DND-41 (cell line): ENCODE results near the gene SLC8B1.
A peak's percentile ranks its signal among the peaks of the same experiment; 100 is the strongest.

Source experiments
- ATAC-seq: fragments of 200-7000 bp; cut with Tn5 transposase; 3 replicates; pipeline ENCODE4 v1.9.1; 2021; ENCODE audit warnings: low read depth; ENCODE audit not compliant: insufficient read depth
- DNase-seq: peaks from one replicate; pipeline ENCODE4 v3.0.0-alpha.2; 2020
- H2AFZ ChIP-seq: 2 replicates; pipeline ENCODE4 v1.6.0; 2012; ENCODE audit warnings: low read depth, low read length
- H3K27ac ChIP-seq: 2 replicates; pipeline ENCODE4 v1.5.1; 2012; ENCODE audit warnings: low read length, inconsistent platforms
- H3K27me3 ChIP-seq: fragments of 200-600 bp; sonication (generic); 2 replicates; pipeline ENCODE4 v1.6.0; 2012; ENCODE audit warnings: low read length, mild to moderate bottlenecking, inconsistent platforms; ENCODE audit not compliant: insufficient read depth, poor library complexity
- H3K36me3 ChIP-seq: 2 replicates; pipeline ENCODE4 v1.5.1; 2012; ENCODE audit warnings: low read length, inconsistent platforms; ENCODE audit not compliant: insufficient read depth
- H3K4me1 ChIP-seq: 2 replicates; pipeline ENCODE4 v1.5.1; 2012; ENCODE audit warnings: mild to moderate bottlenecking, low read length; ENCODE audit not compliant: insufficient read depth
- H3K4me2 ChIP-seq: 2 replicates; pipeline ENCODE4 v1.6.0; 2012; ENCODE audit warnings: mild to moderate bottlenecking, moderate library complexity, low read length, inconsistent platforms; ENCODE audit not compliant: insufficient read depth
- H3K4me3 ChIP-seq, 2 experiments: fragments of 200-600 bp in 1 of 2; shearing (Covaris generic) in 1 of 2; 2 replicates each; pipeline ENCODE4 v1.5.1; 2012 to 2016; ENCODE audit warnings: inconsistent platforms in 2 of 2, low read length in 2 of 2, mild to moderate bottlenecking in 2 of 2, low read depth in 1 of 2, moderate library complexity in 1 of 2
- H3K79me2 ChIP-seq: 2 replicates; pipeline ENCODE4 v1.6.0; 2012; ENCODE audit warnings: low read length, inconsistent platforms; ENCODE audit not compliant: insufficient read depth
- H3K9ac ChIP-seq: 2 replicates; pipeline ENCODE4 v1.6.0; 2012; ENCODE audit warnings: low read depth, mild to moderate bottlenecking, inconsistent platforms, low read length, moderate library complexity
- H3K9me3 ChIP-seq: 2 replicates; pipeline ENCODE4 v1.5.1; 2012; ENCODE audit warnings: low read length, moderate library complexity, mild to moderate bottlenecking, inconsistent platforms; ENCODE audit not compliant: insufficient read depth, severe bottlenecking
- H4K20me1 ChIP-seq: 2 replicates; pipeline ENCODE4 v1.6.0; 2012; ENCODE audit warnings: low read length; ENCODE audit not compliant: insufficient read depth
- EZH2 ChIP-seq: IDR thresholded peaks from 3 replicates; pipeline ENCODE4 v1.6.1; 2012; ENCODE audit warnings: borderline replicate concordance, low read depth, mild to moderate bottlenecking, moderate library complexity, low read length, inconsistent platforms; ENCODE audit not compliant: severe bottlenecking
- TF ChIP-seq, protein P1 (sequence below): IDR thresholded peaks from 2 replicates; pipeline ENCODE4 v1.5.1; 2012; ENCODE audit warnings: borderline replicate concordance, low read length, moderate library complexity, mild to moderate bottlenecking; ENCODE audit not compliant: poor library complexity, severe bottlenecking; ENCODE audit errors: extremely low read depth

The SLC8B1 gene

DNA sequence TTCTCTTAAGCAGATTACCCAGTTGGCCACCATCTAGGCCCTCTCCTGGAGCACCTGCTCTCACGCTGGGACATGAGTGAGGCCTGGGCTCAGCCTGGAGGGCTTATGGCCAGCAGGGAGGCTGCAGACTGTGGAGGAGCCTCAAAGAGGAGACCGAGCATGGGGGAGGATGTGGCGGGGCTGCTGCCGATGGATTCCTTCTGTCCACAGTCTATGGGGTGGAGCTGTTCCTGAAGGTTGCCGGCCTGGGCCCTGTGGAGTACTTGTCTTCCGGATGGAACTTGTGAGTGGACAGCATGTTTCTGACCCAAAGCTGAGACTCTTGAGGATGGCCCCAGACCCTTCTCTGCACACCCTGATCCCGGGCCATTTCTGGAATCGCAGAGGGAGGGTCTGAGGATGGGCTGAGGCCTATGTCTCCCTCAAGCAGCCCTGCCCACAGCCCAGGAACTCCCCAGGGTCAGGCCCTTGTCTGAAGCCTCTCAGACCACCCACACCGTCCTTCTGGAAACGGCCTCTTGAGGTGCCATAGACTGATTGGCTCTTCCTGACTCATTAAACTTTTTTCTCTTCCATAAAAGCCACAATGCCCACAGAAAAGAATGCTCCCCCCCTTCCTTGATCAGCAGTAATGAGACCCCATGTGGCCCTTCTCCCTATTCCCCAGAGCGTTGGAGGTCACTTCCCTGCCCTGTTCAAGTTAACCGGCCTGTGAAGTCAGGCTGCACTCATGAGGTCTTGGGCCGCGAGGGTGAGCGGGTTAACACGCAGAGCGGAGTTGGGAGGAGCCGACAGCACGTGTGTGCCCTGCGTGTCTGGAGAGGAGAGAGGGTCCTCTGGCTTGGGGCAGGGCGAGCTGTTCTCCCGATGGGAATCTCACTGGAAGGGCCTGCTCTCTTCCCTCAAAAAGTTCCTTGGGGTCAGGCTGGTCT is 49.0 kb downstream of the SLC8B1 start:
- Histone ChIP-seq H3K4me3 (no peak overlapping the region), H3K79me2 (no peaks in the 10 kb centered on the region), H2AFZ (no peak overlapping the region), H3K4me1 (no peaks in the 10 kb centered on the region), H3K4me2 (no peak overlapping the region), H3K36me3 (peaks cover 64% of the 10 kb centered on the region), H3K9me3 (no peaks in the 10 kb centered on the region), H3K9ac (no peak overlapping the region), H3K27me3 (no peaks in the 10 kb centered on the region), H4K20me1 (no peaks in the 10 kb centered on the region), H3K27ac (peak overlapping the region; percentile 45; the same call in 1 of the 2 replicates)
- TF ChIP-seq, protein P1, sequence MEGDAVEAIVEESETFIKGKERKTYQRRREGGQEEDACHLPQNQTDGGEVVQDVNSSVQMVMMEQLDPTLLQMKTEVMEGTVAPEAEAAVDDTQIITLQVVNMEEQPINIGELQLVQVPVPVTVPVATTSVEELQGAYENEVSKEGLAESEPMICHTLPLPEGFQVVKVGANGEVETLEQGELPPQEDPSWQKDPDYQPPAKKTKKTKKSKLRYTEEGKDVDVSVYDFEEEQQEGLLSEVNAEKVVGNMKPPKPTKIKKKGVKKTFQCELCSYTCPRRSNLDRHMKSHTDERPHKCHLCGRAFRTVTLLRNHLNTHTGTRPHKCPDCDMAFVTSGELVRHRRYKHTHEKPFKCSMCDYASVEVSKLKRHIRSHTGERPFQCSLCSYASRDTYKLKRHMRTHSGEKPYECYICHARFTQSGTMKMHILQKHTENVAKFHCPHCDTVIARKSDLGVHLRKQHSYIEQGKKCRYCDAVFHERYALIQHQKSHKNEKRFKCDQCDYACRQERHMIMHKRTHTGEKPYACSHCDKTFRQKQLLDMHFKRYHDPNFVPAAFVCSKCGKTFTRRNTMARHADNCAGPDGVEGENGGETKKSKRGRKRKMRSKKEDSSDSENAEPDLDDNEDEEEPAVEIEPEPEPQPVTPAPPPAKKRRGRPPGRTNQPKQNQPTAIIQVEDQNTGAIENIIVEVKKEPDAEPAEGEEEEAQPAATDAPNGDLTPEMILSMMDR, result no peak
- no peak for TF ChIP-seq EZH2
- ATAC-seq, result no peak
- no peak for DNase-seq

DNA sequence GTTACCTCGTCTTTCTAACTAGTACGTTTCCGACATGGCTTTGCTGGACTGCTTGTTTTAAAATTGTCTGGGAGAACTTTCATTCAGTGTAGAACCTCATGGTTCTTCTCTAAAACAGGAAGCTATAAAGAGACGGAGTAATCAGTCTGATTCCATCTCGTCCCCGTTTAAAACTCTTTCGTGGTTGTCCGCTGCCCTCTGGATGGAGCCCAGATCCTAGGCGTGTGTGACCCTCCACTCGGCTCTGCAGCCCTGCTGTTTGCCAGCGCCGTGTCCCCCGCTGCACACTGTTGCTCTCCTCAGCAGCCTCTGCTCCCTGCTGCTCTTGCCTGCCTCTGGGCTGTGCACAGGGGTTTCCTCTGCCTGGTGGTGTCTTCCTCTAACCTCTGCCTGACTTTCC is 50.2 kb downstream of the SLC8B1 start:
- Histone ChIP-seq H4K20me1 (no peaks in the 10 kb centered on the region), H3K36me3 (peaks cover 58% of the 10 kb centered on the region), H3K79me2 (no peaks in the 10 kb centered on the region), H3K4me3 (no peak overlapping the region), H2AFZ (no peak overlapping the region), H3K27me3 (no peaks in the 10 kb centered on the region), H3K4me2 (no peak overlapping the region), H3K9ac (no peak overlapping the region), H3K4me1 (no peaks in the 10 kb centered on the region), H3K9me3 (no peaks in the 10 kb centered on the region), H3K27ac (0 out of 2 replicates have a peak overlapping the region, but pooled peaks have one; percentile 5)
- DNase-seq (no peak), ATAC-seq (no peak)
- TF ChIP-seq EZH2, result no peak
- TF ChIP-seq, protein P1, result no peak

- DNase-seq (peak; percentile 66), ATAC-seq (peak; percentile 86)
- H3K9me3 ChIP-seq, result no peaks in the 10 kb centered on the region
- H3K4me3 ChIP-seq, result no peak overlapping the region
- no peak overlapping the region for H3K4me2 ChIP-seq
- H3K36me3 ChIP-seq, result peaks cover 48% of the 10 kb centered on the region
- H3K79me2 ChIP-seq, result no peaks in the 10 kb centered on the region
- TF ChIP-seq EZH2, result no peak
- TF ChIP-seq, protein P1, result no peak
- no peak overlapping the region for H2AFZ ChIP-seq
- no peaks in the 10 kb centered on the region for H3K27me3 ChIP-seq
- no peak overlapping the region for H3K9ac ChIP-seq
- no peaks in the 10 kb centered on the region; the same call in 1 of the 2 replicates for H4K20me1 ChIP-seq
- H3K4me1 ChIP-seq, result no peaks in the 10 kb centered on the region
- H3K27ac ChIP-seq, result no peak overlapping the region
Observed at GRCh38 chr12:113278633-113279032, 56.3 kb downstream of the SLC8B1 start.
